Endometrial microvascular endothelial cells (primary cell): ENCODE results near the gene CYP11A1. TPM values are rescaled to one million over a fixed set of nuclear protein-coding genes. Genes with fewer than 3 reads are reported as not detected.

Experiments used
- in situ Hi-C: cut with HindIII; loops from 2 replicates; pipeline ENCODE4 v1.10.0; 2017; ENCODE audit warnings: low sequenced_read_pairs, low pct_unique_long_range_greater_than_20kb; ENCODE audit errors: inconsistent ontology term
- total RNA-seq: library from RNA; depleted of rRNA; stranded (reverse); fragments of >200 nt; gene quantifications from one replicate; pipeline ENCODE4 v1.2.3, GENCODE V29; 2015; ENCODE audit errors: inconsistent ontology term

CYP11A1 gene
- total RNA-seq, 1 donor from 2014 or later: not detected

- in situ Hi-C loops: no loop called here
These were observed 76.1 kb downstream of the CYP11A1 start for GRCh38 chr15:74291101-74292071.

- in situ Hi-C loops: no loop called here
These were observed 76.8 kb downstream of the CYP11A1 start for GRCh38 chr15:74290645-74291044.

- in situ Hi-C loops: no loop called here
These were observed 77.8 kb downstream of the CYP11A1 start for GRCh38 chr15:74289671-74290070.

Other genes with a start within 250 kb of the CYP11A1 start
- not detected for gene ISLR2, start 237.1 kb downstream of the CYP11A1 start, total RNA-seq
- 1.2 TPM for gene ISLR, start 193.9 kb downstream of the CYP11A1 start, total RNA-seq
- gene STRA6, start 164.9 kb downstream of the CYP11A1 start, total RNA-seq: 0.56 TPM
- not detected for gene CCDC33, start 131.3 kb downstream of the CYP11A1 start, total RNA-seq
- gene SEMA7A, start 66.3 kb upstream of the CYP11A1 start, total RNA-seq: 1.2 TPM
- 77.6 TPM for gene UBL7, start 93.5 kb upstream of the CYP11A1 start, total RNA-seq
- gene ARID3B, start 173.6 kb upstream of the CYP11A1 start, total RNA-seq: 3.6 TPM
- gene CLK3, start 248.2 kb upstream of the CYP11A1 start, total RNA-seq: 91.1 TPM